GM12873 (cell line): Measurements from ENCODE around the gene AGBL4.

Experiments used
- CTCF ChIP-seq: IDR thresholded peaks from 2 replicates; pipeline ENCODE4 v1.5.1; 2012; ENCODE audit warnings: low read depth, mild to moderate bottlenecking, moderate library complexity, low read length, control low read depth; ENCODE audit not compliant: insufficient read depth; ENCODE audit errors: missing control alignments

Gene AGBL4

DNA sequence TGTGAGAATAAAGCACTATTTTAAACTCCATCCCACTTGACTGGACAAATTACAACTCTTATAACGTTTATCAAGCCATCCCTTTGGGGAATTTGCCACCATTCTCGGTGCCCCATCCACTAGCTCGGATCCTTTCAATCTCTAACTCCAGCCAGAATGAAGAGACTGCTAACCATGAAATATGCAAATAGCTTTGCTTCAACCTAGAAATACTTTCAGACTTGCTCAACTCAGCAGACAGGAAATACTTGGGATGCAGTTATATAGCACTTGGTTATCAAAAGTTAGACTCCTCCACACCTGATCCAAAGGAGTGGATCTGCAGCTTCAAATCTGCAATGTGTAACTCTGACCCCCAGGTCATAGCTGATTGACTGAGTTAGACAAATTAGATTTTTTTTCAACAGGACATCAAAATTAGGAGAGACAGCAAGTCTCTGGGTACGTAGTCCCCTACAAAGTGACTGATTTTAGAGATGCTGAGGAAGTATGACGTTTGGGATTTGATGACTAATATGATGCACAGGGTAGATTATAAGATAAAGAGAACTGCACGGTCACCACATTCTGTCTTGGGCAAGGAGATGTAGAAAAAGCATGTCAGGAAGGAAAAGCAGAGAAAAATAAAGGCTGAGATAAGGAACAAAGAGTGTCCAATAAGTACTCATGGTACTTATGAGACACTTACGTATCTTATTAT lies 496.0 kb downstream of the AGBL4 start:
- no peak for TF ChIP-seq CTCF

GRCh38 chr1:49526672-49527071 lies 497.1 kb downstream of the AGBL4 start:
- TF ChIP-seq CTCF = no peak

GRCh38 chr1:49523764-49524163 lies 500.0 kb downstream of the AGBL4 start:
- no peak for TF ChIP-seq CTCF

DNA sequence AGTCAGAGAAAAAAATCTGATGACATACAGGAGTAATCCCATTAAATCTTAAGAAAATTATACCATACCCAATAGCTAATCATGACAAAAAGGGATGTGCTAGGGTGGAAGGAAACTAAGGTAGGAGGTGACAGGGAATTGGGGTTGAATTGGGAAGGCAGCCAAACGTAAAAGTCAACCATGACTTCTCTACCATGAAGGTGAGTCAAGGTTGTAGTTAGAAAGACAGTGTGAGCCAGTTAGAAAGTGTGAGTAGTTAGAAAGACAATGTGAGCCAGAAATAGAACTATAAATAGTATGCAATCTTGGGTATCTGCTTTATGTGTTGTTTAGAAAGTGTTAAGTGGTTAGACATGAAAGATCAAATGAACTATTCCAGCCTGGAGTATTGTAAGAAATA lies 556.8 kb downstream of the AGBL4 start:
- TF ChIP-seq CTCF = no peak

DNA sequence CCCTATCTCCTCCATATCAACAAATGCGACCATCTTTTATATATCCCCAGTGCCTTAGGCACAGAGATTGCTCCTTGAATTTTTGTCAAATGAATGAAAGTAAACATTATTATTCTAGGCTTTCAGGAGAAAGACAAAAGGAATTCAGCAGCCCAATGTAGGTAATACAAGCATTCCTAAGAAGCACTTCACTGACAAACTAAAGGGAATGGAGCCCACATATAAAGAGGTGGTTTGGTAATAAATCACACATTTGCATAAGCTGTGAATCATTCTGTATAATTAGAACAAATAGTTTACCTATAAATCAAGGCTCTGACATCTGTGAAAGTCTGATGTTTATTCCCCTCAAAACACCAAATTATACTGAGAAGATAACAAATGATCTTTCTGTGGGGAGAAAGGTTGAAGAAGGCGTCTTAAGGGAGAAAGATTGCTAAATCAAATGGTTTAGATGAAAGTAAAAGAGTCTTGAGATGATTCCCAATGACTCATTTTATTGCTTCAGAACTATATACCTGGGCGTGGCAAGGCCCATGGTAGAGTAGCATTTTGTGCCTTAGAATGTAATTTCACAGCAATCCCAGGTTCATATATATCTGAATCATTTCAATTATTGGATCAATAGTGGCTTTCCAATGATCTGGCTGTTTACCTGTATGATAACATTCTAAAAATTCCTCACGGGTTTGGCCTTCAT lies 558.1 kb downstream of the AGBL4 start:
- no peak for TF ChIP-seq CTCF

DNA sequence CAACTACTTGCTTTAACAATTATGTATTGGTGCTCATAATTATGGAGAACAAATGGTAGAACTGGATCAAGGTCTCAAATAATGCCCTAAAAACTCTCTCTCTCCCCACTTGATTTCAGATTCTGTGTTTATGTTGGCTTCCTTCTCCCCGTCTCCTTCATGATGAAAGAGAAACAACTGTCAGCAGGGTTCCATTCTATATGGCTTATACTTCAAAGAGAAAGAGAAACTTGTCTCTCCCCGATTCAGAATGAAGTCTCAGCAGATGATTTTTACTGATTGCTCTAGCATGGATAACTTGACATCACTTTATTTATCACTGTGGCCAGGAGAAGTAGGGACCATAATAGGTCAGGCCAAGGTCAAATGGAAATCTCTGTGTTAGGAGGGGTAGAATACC lies 575.6 kb downstream of the AGBL4 start:
- TF ChIP-seq CTCF = no peak

- TF ChIP-seq CTCF = no peak
Measured at GRCh38 chr1:49436865-49437264, 586.9 kb downstream of the AGBL4 start.
